GM12878 (cell line): ENCODE measurements around the gene UGT3A2. TPM values are rescaled to one million over a fixed set of nuclear protein-coding genes. Genes with fewer than 3 reads are reported as not detected.

Experiments
- ATAC-seq: fragments of 200-7000 bp; cut with Tn5 transposase; 3 replicates; pipeline ENCODE4 v1.9.1; 2020; ENCODE audit warnings: mild to moderate bottlenecking, moderate library complexity
- BruUV-seq: library from RNA; stranded (reverse); fragments of 400-500 nt; replicated peaks from 2 replicates; lab custom pipeline; 2021; lab: Mats Ljungman, UMichigan
- CTCF ChIA-PET: fragments of 300-600 bp; sonication (Branson Sonifier 250); formaldehyde crosslinking; extraction: SDS; loops from one replicate; lab custom pipeline; 2021; ENCODE audit warnings: inconsistent platforms; lab: Yijun Ruan, JAX
- POLR2A ChIA-PET: fragments of 350-600 bp; formaldehyde crosslinking; extraction: SDS; loops from one replicate; lab custom pipeline; 2021; ENCODE audit warnings: inconsistent platforms; lab: Charles Lee
- RAD21 ChIA-PET: fragments of 300-600 bp; sonication (Branson Sonifier 250); formaldehyde crosslinking; loops from one replicate; lab custom pipeline; 2023; ENCODE audit warnings: antibody characterized with exemption; ENCODE audit not compliant: unreplicated experiment; lab: Charles Lee
- SMC1A ChIA-PET: fragments of 300-600 bp; sonication (Branson Sonifier 250); formaldehyde crosslinking; loops from one replicate; lab custom pipeline; 2023; ENCODE audit not compliant: unreplicated experiment, uncharacterized antibody; lab: Charles Lee
- DNase-seq: peaks from one replicate; pipeline ENCODE4 v3.0.0-alpha.2; 2011; ENCODE audit warnings: low read depth, low spot score
- FAIRE-seq: peaks from 3 replicates; lab custom pipeline; 2011; peaks lifted over from hg19 to GRCh38; lab: Jason Lieb, UNC
- H2AFZ ChIP-seq: 2 replicates; pipeline ENCODE4 v1.6.0; 2011; ENCODE audit warnings: low read depth, low read length, control low read depth; ENCODE audit not compliant: control insufficient read depth
- H3K27ac ChIP-seq: 2 replicates; pipeline ENCODE4 v1.5.1; 2011; ENCODE audit warnings: control low read depth; ENCODE audit not compliant: control insufficient read depth, insufficient read depth
- H3K27me3 ChIP-seq, 2 experiments: replicated peaks in 1 of 2; 2 replicates each; pipeline versions ENCODE4 v1.6.0 to v1.6.1; 2011; ENCODE audit warnings: low read length in 1 of 2; ENCODE audit not compliant: control insufficient read depth in 2 of 2, insufficient read depth in 2 of 2
- H3K36me3 ChIP-seq, 2 experiments: 2 replicates each; pipeline ENCODE4 v1.5.1; 2011; ENCODE audit warnings: low read length in 1 of 2; ENCODE audit not compliant: control insufficient read depth in 2 of 2, insufficient read depth in 2 of 2
- H3K4me1 ChIP-seq: 2 replicates; pipeline ENCODE4 v1.6.1; 2011; ENCODE audit warnings: mild to moderate bottlenecking, low read length, moderate library complexity, mixed read lengths; ENCODE audit not compliant: control insufficient read depth, insufficient read depth
- H3K4me2 ChIP-seq: 2 replicates; pipeline ENCODE4 v1.6.0; 2011; ENCODE audit warnings: control low read depth; ENCODE audit not compliant: control insufficient read depth, insufficient read depth
- H3K4me3 ChIP-seq: fragments of 200-600 bp; sonication (generic); 2 replicates; pipeline ENCODE4 v1.5.1; 2016
- H3K79me2 ChIP-seq: 2 replicates; pipeline ENCODE4 v1.6.0; 2011; ENCODE audit warnings: low read length; ENCODE audit not compliant: control insufficient read depth, insufficient read depth
- H3K9ac ChIP-seq: 2 replicates; pipeline ENCODE4 v1.8.0; 2011; ENCODE audit warnings: low read length, control low read depth, mixed read lengths; ENCODE audit not compliant: control insufficient read depth, insufficient read depth
- H3K9me3 ChIP-seq: replicated peaks from 3 replicates; pipeline ENCODE4 v1.5.1; 2011; ENCODE audit warnings: mild to moderate bottlenecking, low read length; ENCODE audit not compliant: control insufficient read depth, insufficient read depth
- H4K20me1 ChIP-seq: 2 replicates; pipeline ENCODE4 v1.6.0; 2011; ENCODE audit not compliant: control insufficient read depth, insufficient read depth
- CHD2 ChIP-seq: IDR thresholded peaks from 2 replicates; pipeline ENCODE4 v1.6.1; 2011; ENCODE audit warnings: low read depth, low read length, improper control_type of control experiment, borderline replicate concordance
- EED ChIP-seq: sonication (generic); IDR thresholded peaks from 2 replicates; pipeline ENCODE4 v1.6.1; 2016; ENCODE audit warnings: antibody characterized with exemption, low read depth
- ELK1 ChIP-seq: IDR thresholded peaks from 2 replicates; pipeline ENCODE4 v1.6.1; 2012; ENCODE audit warnings: low read depth, low read length, improper control_type of control experiment
- ESRRA ChIP-seq: IDR thresholded peaks from 2 replicates; pipeline ENCODE4 v1.6.1; 2012; ENCODE audit warnings: mild to moderate bottlenecking, low read length, improper control_type of control experiment
- IKZF1 ChIP-seq: fragments of 450-650 bp; conservative IDR thresholded peaks from 2 replicates; pipeline ENCODE4 v1.6.1; 2017; ENCODE audit warnings: antibody characterized with exemption, mild to moderate bottlenecking
- IRF3 ChIP-seq: fragments of 450-650 bp; IDR thresholded peaks from 2 replicates; pipeline ENCODE4 v1.6.1; 2014; ENCODE audit warnings: mild to moderate bottlenecking
- KDM1A ChIP-seq: fragments of 200-600 bp; sonication (generic); IDR thresholded peaks from 2 replicates; pipeline ENCODE4 v1.6.1; 2016; ENCODE audit warnings: borderline replicate concordance
- MYB ChIP-seq: fragments of 150-350 bp; IDR thresholded peaks from 2 replicates; pipeline ENCODE4 v1.6.1; 2014; ENCODE audit warnings: mild to moderate bottlenecking, low read depth, low read length, borderline replicate concordance
- NBN ChIP-seq: fragments of 450-650 bp; IDR thresholded peaks from 2 replicates; pipeline ENCODE4 v1.6.1; 2016
- NR2C2 ChIP-seq: IDR thresholded peaks from 2 replicates; pipeline ENCODE4 v1.6.1; 2011; ENCODE audit warnings: borderline replicate concordance, low read depth; ENCODE audit not compliant: control insufficient read depth, insufficient read length
- STAT3 ChIP-seq: IDR thresholded peaks from 2 replicates; pipeline ENCODE4 v1.6.1; 2011; ENCODE audit warnings: low read depth, low read length, improper control_type of control experiment
- TBL1XR1 ChIP-seq: IDR thresholded peaks from 2 replicates; pipeline ENCODE4 v1.6.1; 2012; ENCODE audit warnings: low read depth, low read length, improper control_type of control experiment
- ZNF384 ChIP-seq: IDR thresholded peaks from 2 replicates; pipeline ENCODE4 v1.6.1; 2012; ENCODE audit warnings: low read depth, mild to moderate bottlenecking, low read length, improper control_type of control experiment, borderline replicate concordance
- ZNF592 ChIP-seq: fragments of 450-650 bp; IDR thresholded peaks from 2 replicates; pipeline ENCODE4 v1.6.1; 2017; ENCODE audit warnings: mild to moderate bottlenecking, moderate library complexity
- ZNF622 ChIP-seq: fragments of 450-650 bp; IDR thresholded peaks from 2 replicates; pipeline ENCODE4 v1.6.1; 2017; ENCODE audit warnings: mild to moderate bottlenecking, inconsistent platforms
- ZZZ3 ChIP-seq: IDR thresholded peaks from 2 replicates; pipeline ENCODE4 v1.6.1; 2011; ENCODE audit warnings: low read depth; ENCODE audit not compliant: control insufficient read depth, insufficient read length
- WGBS: methylation state at CpG from one replicate; pipeline ENCODE4 v1.1.6; 2016; ENCODE audit warnings: low lambda C conversion rate; ENCODE audit not compliant: insufficient replicate concordance, insufficient coverage; ENCODE audit errors: missing lambda C conversion rate; 5-methylcytosine and 5-hydroxymethylcytosine counted together
- in situ Hi-C: fragments of 300-500 bp; cut with MboI; formaldehyde crosslinking; loops from 9 replicates; pipeline ENCODE4 v1.14.3; 2018; ENCODE audit warnings: mixed read lengths
- intact Hi-C: fragments of 100-400 bp; cut with micrococcal nuclease; formaldehyde crosslinking; loops from one replicate; pipeline ENCODE4 v1.14.2; 2022; ENCODE audit not compliant: unreplicated experiment
- polyA plus RNA-seq, 11 experiments: library from polyadenylated mRNA; depleted of rRNA in 4 of 11; unstranded in 6 of 11; stranded (reverse) in 5 of 11; fragments of >200 nt; fragmentation: Nextera tagmentation in 4 of 11; fragmentation: Illumina TruSeq in 1 of 11; extraction: Ambion mirVana in 4 of 11; extraction: Trizol in 1 of 11; gene quantifications; 1 replicate in 1 of 11; 2 replicates in 10 of 11; pipeline versions ENCODE4 v1.2.1 to v1.2.3, GENCODE V29; 2011 to 2016; ENCODE audit warnings: inconsistent platforms in 2 of 11, missing spikeins in 2 of 11, low read depth in 1 of 11
- total RNA-seq, 4 experiments: library from RNA; depleted of rRNA in 3 of 4; stranded (reverse); fragments of >200 nt in 3 of 4; fragmentation: Illumina TruSeq in 1 of 4; extraction: Trizol in 1 of 4; gene quantifications; 2 replicates each; pipeline versions ENCODE4 v1.2.1 to v1.2.3, GENCODE V29; 2013 to 2021

The UGT3A2 gene
- total and polyA plus RNA-seq, 10 of the 15 experiments (the other 5 are each of a cell fraction or from before 2014, with no cell fraction given): 0.02 to 0.50 (median 0.09) TPM; not detected in 7

- Histone ChIP-seq H3K9me3 (no peaks in the 10 kb centered on the region), H2AFZ (no peak overlapping the region), H3K36me3 (no peaks in the 10 kb centered on the region), H3K4me2 (no peak overlapping the region), H3K4me3 (no peak overlapping the region), H3K27me3 (no peaks in the 10 kb centered on the region), H3K4me1 (no peaks in the 10 kb centered on the region), H4K20me1 (no peaks in the 10 kb centered on the region), H3K9ac (no peak overlapping the region), H3K27ac (no peak overlapping the region), H3K79me2 (no peaks in the 10 kb centered on the region)
- no peak for TF ChIP-seq IKZF1
- no peak for TF ChIP-seq NR2C2
- no peak for TF ChIP-seq ZZZ3
- no peak for TF ChIP-seq CHD2
- TF ChIP-seq ELK1: no peak
- no peak for TF ChIP-seq MYB
- no peak for TF ChIP-seq ESRRA
- TF ChIP-seq ZNF592: no peak
- no peak for TF ChIP-seq ZNF622
- TF ChIP-seq STAT3: no peak
- no peak for TF ChIP-seq KDM1A
- no peak for TF ChIP-seq ZNF384
- TF ChIP-seq TBL1XR1: no peak
- TF ChIP-seq EED: no peak
- no peak for TF ChIP-seq NBN
- no peak for TF ChIP-seq IRF3
- in situ Hi-C loops (loop anchor here (10.0 kb wide), 2 partner anchors 226 to 426 kb away; partner anchors contain the start of gene RANBP3L), intact Hi-C loops (loop anchor here (2.0 to 5.0 kb wide), 3 partner anchors 100 to 429 kb away; no protein-coding TSS in a partner anchor)
- BruUV-seq: no TSS peak
- ATAC-seq (no peak), DNase-seq (no peak), FAIRE-seq (no peak)
- POLR2A ChIA-PET: interaction anchor here (0.7 kb wide), 1 partner anchor 78 kb away, joined by 3 read pairs; no protein-coding TSS in a partner anchor
- WGBS: 55% methylated on average over 10 of the region's 10 CpGs
- CTCF ChIA-PET: interaction anchor here (0.6 to 7.2 kb wide), 61 partner anchors 8 to 613 kb away, joined by 3 to 83 read pairs (median 4); partner anchors contain the start of genes LMBRD2, NADK2, RANBP3L and SKP2
- SMC1A ChIA-PET: interaction anchor here (0.6 to 2.6 kb wide), 24 partner anchors 9 to 556 kb away, joined by 3 to 24 read pairs (median 4); partner anchors contain the start of genes LMBRD2 and NADK2
- RAD21 ChIA-PET: interaction anchor here (0.6 to 2.4 kb wide), 18 partner anchors 9 to 613 kb away, joined by 3 to 18 read pairs (median 5); partner anchors contain the start of genes LMBRD2, NADK2 and SKP2
Measured at GRCh38 chr5:36078430-36078829, 11.7 kb upstream of the UGT3A2 start.
